Erythroblast (primary cell): ENCODE results near the gene IFITM5.

Experiments used
- GATA1 ChIP-seq: IDR thresholded peaks from 2 replicates; pipeline ENCODE4 v1.6.1; 2011; ENCODE audit warnings: low read depth, mild to moderate bottlenecking, control low read depth, low read length, moderate library complexity
- POLR2A ChIP-seq: IDR thresholded peaks from 2 replicates; pipeline ENCODE4 v1.6.1; 2011; ENCODE audit warnings: mild to moderate bottlenecking, low read length

- TF ChIP-seq POLR2A (peak; percentile 10), GATA1 (no peak)
Measured at GRCh38 chr11:267491-267994, 31.8 kb downstream of the IFITM5 start.
